IPS DF 6.9 (cell line): ENCODE results near the gene HIBCH.
"Not testable (repeated sequence)": the region's sequence is repeated elsewhere in the genome, so short reads cannot be mapped to it uniquely, and the experiment has no call there.

Experiments
- DNase-seq: peaks from one replicate; pipeline ENCODE4 v3.0.0-alpha.2; 2013; ENCODE audit warnings: low read depth, low spot score
- H3K27ac ChIP-seq: one replicate; pipeline ENCODE4 v1.5.1; 2013; ENCODE audit warnings: low read length, control low read depth
- H3K27me3 ChIP-seq: 2 replicates; pipeline ENCODE4 v1.6.1; 2013; ENCODE audit warnings: mild to moderate bottlenecking, low read length; ENCODE audit not compliant: control insufficient read depth, insufficient read depth
- H3K36me3 ChIP-seq: 2 replicates; pipeline ENCODE4 v1.6.1; 2013; ENCODE audit warnings: low read length; ENCODE audit not compliant: control insufficient read depth, insufficient read depth
- H3K4me1 ChIP-seq: 2 replicates; pipeline ENCODE4 v1.6.1; 2013; ENCODE audit warnings: low read length; ENCODE audit not compliant: control insufficient read depth, insufficient read depth
- H3K4me3 ChIP-seq: 2 replicates; pipeline ENCODE4 v1.5.1; 2013; ENCODE audit warnings: mild to moderate bottlenecking, low read length
- H3K9me3 ChIP-seq: 2 replicates; pipeline ENCODE4 v1.6.1; 2013; ENCODE audit warnings: low read length, inconsistent platforms; ENCODE audit not compliant: control insufficient read depth, insufficient read depth
- WGBS: extraction: QIAGEN DNeasy Blood & Tissue Kit; methylation state at CpG from one replicate; pipeline ENCODE4 v1.1.7; 2013; ENCODE audit warnings: mixed read lengths, missing lambda C conversion rate; ENCODE audit not compliant: insufficient read length, insufficient coverage; 5-methylcytosine and 5-hydroxymethylcytosine counted together

Gene HIBCH, protein sequence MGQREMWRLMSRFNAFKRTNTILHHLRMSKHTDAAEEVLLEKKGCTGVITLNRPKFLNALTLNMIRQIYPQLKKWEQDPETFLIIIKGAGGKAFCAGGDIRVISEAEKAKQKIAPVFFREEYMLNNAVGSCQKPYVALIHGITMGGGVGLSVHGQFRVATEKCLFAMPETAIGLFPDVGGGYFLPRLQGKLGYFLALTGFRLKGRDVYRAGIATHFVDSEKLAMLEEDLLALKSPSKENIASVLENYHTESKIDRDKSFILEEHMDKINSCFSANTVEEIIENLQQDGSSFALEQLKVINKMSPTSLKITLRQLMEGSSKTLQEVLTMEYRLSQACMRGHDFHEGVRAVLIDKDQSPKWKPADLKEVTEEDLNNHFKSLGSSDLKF

DNA sequence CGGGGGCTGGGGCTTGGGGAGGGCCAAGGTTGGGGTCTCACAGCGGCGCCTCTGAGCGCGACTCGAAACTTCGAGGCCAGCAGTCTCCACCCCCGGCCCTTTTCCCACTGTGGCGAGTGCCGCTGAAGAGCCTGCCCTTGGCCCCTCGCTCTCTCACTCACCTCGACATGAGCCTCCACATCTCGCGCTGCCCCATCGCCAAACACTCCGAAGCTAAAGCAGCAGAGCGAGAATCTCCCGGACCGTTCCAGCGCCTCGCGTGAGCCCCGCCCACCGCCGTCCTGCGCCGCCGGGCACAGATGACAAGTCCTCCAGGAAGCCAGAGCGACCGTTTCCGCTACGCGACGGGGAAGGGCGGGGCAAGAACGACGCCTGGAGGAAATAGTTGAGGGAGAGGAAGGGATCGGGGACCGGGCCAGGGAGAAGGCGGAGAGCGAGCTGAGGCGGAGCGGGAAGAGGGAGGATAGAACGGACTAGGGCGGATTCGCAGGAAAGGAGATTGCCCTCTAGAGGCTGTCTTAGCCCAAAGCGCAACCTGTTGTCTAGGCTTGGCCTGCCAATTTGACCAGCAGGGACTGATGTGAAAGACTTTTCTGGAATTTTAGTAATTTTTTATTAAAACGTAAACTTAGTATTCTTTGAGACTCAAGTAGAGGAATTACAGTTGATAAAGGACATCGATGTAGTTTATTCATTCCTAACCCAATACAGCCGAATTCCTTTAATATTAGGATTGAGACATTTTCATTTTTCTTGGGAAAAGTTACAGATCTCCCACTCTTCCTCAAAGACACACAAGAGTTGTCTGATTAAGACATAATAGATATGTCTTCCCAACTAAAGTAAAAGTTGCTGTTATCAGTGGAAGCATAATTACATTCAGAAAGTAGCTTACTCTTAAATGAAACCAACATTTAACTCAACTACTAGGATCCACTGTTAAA lies at the start of gene HIBCH:
TSS of gene HIBCH (minus strand) at position 272 of the 944 bp plus-strand sequence. CDS start at position 196, 76 bp downstream.
- Histone ChIP-seq H3K4me3 (peak within 1 kb of the TSS; percentile 59; the same call in 1 of the 2 replicates), H3K27ac (no peak within 1 kb of the TSS), H3K4me1 (no peaks in the 10 kb centered on the region), H3K9me3 (no peaks in the 10 kb centered on the region), H3K27me3 (no peaks in the 10 kb centered on the region), H3K36me3 (no peaks in the 10 kb centered on the region)
- peak; percentile 95 for DNase-seq
- WGBS: no CpG with 5 or more reads among the region's 50 CpGs

DNA sequence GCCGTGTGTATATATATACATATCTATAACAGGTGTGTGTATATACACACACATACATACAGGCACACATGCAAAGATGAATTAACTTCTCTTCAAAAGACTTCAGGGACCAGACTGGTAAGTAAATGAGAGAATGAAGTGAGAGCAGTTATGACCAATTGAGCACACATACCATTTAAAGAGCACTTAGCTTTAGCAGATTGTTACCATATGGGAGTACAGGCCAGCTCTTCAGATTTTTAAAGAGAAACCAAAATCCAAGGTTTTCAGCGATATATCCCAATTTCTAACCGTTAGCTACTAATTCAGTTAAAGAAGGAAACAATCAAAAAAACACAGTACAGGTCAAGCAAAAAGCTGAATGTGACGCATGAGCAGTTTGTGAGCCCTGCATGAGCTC lies 47.5 kb upstream of the HIBCH start:
- Histone ChIP-seq H3K4me1 (no peaks in the 10 kb centered on the region), H3K4me3 (no peak overlapping the region), H3K27me3 (no peaks in the 10 kb centered on the region), H3K27ac (no peak overlapping the region), H3K36me3 (no peaks in the 10 kb centered on the region), H3K9me3 (no peaks in the 10 kb centered on the region)
- DNase-seq: no peak
- no CpG with 5 or more reads among the region's 4 CpGs for WGBS

DNA sequence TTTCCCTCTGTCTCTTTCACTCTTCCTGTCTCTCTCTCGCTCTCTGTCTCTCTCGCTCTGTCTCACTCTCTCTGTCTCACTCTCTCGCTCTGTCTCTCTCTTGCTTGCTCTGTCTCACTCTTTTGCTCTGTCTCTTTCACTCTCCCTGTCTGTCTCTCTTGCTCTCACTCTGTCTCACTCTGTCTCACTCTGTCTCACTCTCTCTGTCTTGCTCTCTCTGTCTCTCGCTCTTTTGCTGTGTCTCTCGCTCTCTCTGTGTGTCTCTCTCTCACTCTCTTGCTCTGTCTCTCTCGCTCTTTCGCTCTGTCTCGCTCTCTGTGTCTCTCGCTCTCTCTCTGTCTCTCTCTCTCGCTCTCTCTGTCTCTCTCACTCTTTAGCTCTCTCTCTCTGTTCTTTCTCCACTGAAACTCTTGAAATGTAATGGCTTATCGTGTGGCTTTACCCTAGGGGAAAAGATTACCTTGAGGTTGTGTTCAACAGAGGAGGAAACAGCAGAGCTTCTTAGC lies 46.7 kb upstream of the HIBCH start:
- H3K4me3 ChIP-seq: no peak overlapping the region
- H3K27ac ChIP-seq: no peak overlapping the region
- WGBS: no CpG with 5 or more reads among the region's 11 CpGs
- no peak for DNase-seq
- no peaks in the 10 kb centered on the region for H3K4me1 ChIP-seq
- no peaks in the 10 kb centered on the region for H3K9me3 ChIP-seq
- no peaks in the 10 kb centered on the region for H3K27me3 ChIP-seq
- no peaks in the 10 kb centered on the region for H3K36me3 ChIP-seq

DNA sequence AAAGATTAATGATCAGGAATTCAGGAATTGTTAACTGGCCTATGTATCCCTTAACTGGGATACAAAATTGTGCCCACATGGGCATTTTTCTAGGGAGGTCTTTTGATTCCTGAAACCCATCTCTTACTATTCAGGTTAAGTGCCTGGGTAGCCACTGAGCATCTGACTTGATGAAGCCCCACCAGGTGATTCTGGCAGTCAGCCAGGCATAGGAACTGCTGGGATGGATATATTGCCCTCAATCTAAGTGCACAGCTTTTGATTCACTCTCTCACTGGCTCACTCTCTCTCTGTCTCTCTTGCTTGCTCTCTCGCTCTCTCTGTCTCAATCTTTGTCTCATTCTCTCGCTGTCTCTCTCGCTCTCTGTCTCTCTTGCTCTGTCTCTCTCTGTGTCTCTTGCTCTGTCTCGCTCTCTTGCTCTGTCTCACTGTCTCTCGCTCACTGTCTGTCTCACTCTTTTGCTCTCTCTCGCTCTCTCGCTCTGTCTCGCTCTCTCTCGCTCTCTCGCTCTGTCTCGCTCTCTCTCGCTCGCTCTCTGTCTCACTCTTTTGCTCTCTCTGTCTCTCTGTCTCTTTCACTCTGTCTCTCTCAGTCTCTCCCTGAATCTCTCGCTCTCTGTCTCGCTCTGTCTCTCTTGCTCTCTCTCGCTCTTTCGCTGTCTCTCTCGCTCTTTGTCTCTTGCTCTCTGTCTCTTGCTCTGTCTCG lies 46.0 kb upstream of the HIBCH start:
- no peak for DNase-seq
- Histone ChIP-seq H3K4me3 (no peak overlapping the region), H3K4me1 (no peaks in the 10 kb centered on the region), H3K36me3 (no peaks in the 10 kb centered on the region), H3K9me3 (no peaks in the 10 kb centered on the region), H3K27ac (no peak overlapping the region), H3K27me3 (no peaks in the 10 kb centered on the region)
- no CpG with 5 or more reads among the region's 19 CpGs for WGBS

- Histone ChIP-seq H3K36me3 (no peaks in the 10 kb centered on the region), H3K9me3 (no peaks in the 10 kb centered on the region), H3K27me3 (no peaks in the 10 kb centered on the region), H3K4me1 (no peaks in the 10 kb centered on the region), H3K4me3 (no peak overlapping the region), H3K27ac (no peak overlapping the region)
- WGBS: no CpG with 5 or more reads among the region's 1 CpG
- DNase-seq: no peak
Observed at GRCh38 chr2:190362894-190363293, 43.3 kb upstream of the HIBCH start.

DNA sequence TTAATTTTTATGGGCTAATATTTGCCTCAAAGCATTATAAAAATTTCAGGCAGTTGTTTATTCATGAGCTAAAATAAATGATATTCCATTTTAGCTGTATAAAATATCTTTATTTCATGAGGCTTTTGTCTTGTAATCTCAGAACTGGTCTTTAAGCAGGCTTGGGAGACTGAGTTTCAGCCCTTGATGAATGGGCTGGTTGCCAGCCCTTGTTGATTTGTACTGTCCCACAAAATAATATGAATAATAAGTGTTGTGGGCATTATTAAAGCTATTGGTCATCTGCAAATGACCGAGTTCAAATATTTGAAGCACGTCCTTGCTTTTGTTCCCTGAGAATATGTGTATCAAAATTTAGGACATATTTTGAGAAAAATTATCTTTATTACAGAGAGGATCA lies 41.9 kb upstream of the HIBCH start:
- Histone ChIP-seq H3K9me3 (no peaks in the 10 kb centered on the region), H3K4me3 (no peak overlapping the region), H3K27ac (no peak overlapping the region), H3K27me3 (no peaks in the 10 kb centered on the region), H3K4me1 (no peaks in the 10 kb centered on the region), H3K36me3 (no peaks in the 10 kb centered on the region)
- no CpG with 5 or more reads among the region's 2 CpGs for WGBS
- DNase-seq: no peak

DNA sequence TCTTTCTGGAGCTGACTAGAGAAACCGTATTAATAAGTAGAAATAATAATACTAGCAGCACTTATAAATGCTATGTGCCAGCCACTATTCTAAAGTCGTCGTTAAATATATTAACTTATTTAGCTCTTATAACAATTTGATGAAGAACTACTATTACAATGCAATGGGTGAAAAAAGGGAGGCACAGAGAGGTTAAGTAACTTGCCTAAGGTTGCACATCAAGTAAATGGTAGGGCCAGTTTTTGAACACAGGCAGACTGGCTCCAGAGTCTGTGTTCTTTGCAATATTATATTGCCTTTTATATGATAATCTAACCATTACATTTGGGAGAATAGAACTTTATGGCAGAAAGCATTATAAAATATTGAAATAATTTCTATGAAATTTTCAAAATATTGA lies 41.3 kb upstream of the HIBCH start:
- Histone ChIP-seq H3K27me3 (no peaks in the 10 kb centered on the region), H3K9me3 (no peaks in the 10 kb centered on the region), H3K27ac (no peak overlapping the region), H3K4me3 (no peak overlapping the region), H3K36me3 (no peaks in the 10 kb centered on the region), H3K4me1 (no peaks in the 10 kb centered on the region)
- DNase-seq: no peak
- no CpG with 5 or more reads among the region's 3 CpGs for WGBS

- Histone ChIP-seq H3K27me3 (no peaks in the 10 kb centered on the region), H3K9me3 (no peaks in the 10 kb centered on the region), H3K27ac (no peak overlapping the region), H3K4me1 (no peaks in the 10 kb centered on the region), H3K4me3 (no peak overlapping the region), H3K36me3 (no peaks in the 10 kb centered on the region)
- DNase-seq: no peak
Observed at GRCh38 chr2:190360561-190360960, 40.9 kb upstream of the HIBCH start.

DNA sequence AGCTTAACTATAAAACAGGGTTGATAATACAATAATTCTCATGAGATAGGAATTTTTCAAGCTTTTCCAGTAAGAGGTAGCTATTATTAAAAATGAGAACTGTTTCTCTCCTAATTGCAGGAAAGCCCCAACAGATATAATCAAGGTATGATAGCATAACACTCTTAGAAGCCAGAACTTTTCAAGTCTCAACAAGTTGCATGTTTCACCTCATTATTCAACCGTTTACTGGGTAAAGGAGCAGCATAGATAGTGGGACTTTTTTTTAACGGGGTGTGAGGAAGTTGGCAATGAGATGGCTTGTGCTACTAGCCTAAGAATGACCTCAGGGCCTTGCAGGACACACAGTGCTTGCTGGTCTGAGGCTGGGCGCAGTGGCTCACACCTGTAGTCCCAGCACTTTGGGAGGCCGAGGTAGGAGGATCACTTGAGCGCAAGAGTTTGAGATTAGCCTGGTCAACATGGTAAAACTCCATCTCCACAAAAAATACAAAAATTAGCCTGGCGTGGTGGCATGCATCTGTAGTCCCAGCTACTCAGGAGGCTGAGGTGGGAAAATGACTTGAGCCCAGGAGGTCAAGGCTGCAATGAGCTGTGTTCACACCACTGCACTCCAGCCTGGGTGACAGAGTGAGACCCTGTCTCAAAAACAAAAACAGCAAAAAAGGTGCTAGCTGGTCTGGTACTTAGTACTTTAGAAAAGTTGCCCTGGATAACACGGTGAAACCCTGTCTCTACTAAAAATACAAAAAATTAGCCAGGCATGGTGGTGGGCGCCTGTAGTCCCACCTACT lies 39.2 kb upstream of the HIBCH start:
- H3K4me1 ChIP-seq: not testable (repeated sequence)
- WGBS: no CpG with 5 or more reads among the region's 8 CpGs

More for the DNA sequence above, 39.2 kb upstream of the HIBCH start:
- not testable (repeated sequence) for H3K27me3 ChIP-seq, H3K27ac ChIP-seq, H3K4me3 ChIP-seq, H3K9me3 ChIP-seq, H3K36me3 ChIP-seq, DNase-seq
